Osteoblast (primary cell): ENCODE data around the gene KRIT1. TPM values are rescaled to one million over a fixed set of nuclear protein-coding genes. Genes with fewer than 3 reads are reported as not detected.
A peak's percentile ranks its signal among the peaks of the same experiment; 100 is the strongest.
"Not testable (repeated sequence)": the region's sequence is repeated elsewhere in the genome, so short reads cannot be mapped to it uniquely, and the experiment has no call there.

Experiments used
- DNase-seq: peaks from one replicate; pipeline ENCODE4 v3.0.0; 2011; ENCODE audit warnings: low spot score, mixed read lengths; ENCODE audit not compliant: insufficient read length; ENCODE audit errors: missing footprints
- H2AFZ ChIP-seq: 2 replicates; pipeline ENCODE4 v1.6.0; 2011; ENCODE audit warnings: mild to moderate bottlenecking, low read length
- H3K27ac ChIP-seq: 2 replicates; pipeline ENCODE4 v1.5.1; 2011; ENCODE audit warnings: mild to moderate bottlenecking, low read depth, low read length, moderate library complexity
- H3K27me3 ChIP-seq: 2 replicates; pipeline ENCODE4 v1.6.0; 2012; ENCODE audit warnings: mild to moderate bottlenecking, control low read depth, inconsistent platforms, low read length, moderate library complexity; ENCODE audit not compliant: insufficient read depth
- H3K36me3 ChIP-seq: 2 replicates; pipeline ENCODE4 v1.5.1; 2011; ENCODE audit warnings: mild to moderate bottlenecking, low read length, control low read depth, moderate library complexity; ENCODE audit not compliant: insufficient read depth
- H3K4me1 ChIP-seq: 2 replicates; pipeline ENCODE4 v1.5.1; 2011; ENCODE audit warnings: mild to moderate bottlenecking, low read length, control low read depth, moderate library complexity; ENCODE audit not compliant: insufficient read depth
- H3K4me2 ChIP-seq: 2 replicates; pipeline ENCODE4 v1.6.0; 2011; ENCODE audit warnings: mild to moderate bottlenecking, low read length; ENCODE audit not compliant: insufficient read depth
- H3K4me3 ChIP-seq: fragments of 200-600 bp; sonication (generic); 3 replicates; pipeline ENCODE4 v1.5.1; 2012; ENCODE audit warnings: mild to moderate bottlenecking, low read length, inconsistent platforms; ENCODE audit not compliant: insufficient read depth
- H3K79me2 ChIP-seq: 2 replicates; pipeline ENCODE4 v1.6.0; 2012; ENCODE audit warnings: mild to moderate bottlenecking, low read length, control low read depth, inconsistent platforms; ENCODE audit not compliant: insufficient read depth
- H3K9me3 ChIP-seq: 2 replicates; pipeline ENCODE4 v1.5.1; 2011; ENCODE audit warnings: low read depth, low read length, control low read depth
- H4K20me1 ChIP-seq: 2 replicates; pipeline ENCODE4 v1.6.0; 2012; ENCODE audit warnings: mild to moderate bottlenecking, low read length, control low read depth; ENCODE audit not compliant: insufficient read depth
- total RNA-seq: library from RNA; depleted of rRNA; stranded (reverse); fragments of >200 nt; gene quantifications from 2 replicates; pipeline ENCODE4 v1.2.3, GENCODE V29; 2012
- TF ChIP-seq, protein P1 (sequence below): IDR thresholded peaks from 2 replicates; pipeline ENCODE4 v1.5.1; 2011; ENCODE audit warnings: mild to moderate bottlenecking, low read depth, low read length, moderate library complexity; ENCODE audit errors: extremely low read depth

The KRIT1 gene
- total RNA-seq, 1 donor = 47.8 TPM

GRCh38 chr7:92259062-92259461 is 13.3 kb upstream of the KRIT1 start:
- Histone ChIP-seq H3K4me1 (peaks cover 26% of the 10 kb centered on the region), H4K20me1 (peaks cover 22% of the 10 kb centered on the region), H3K79me2 (peaks cover 83% of the 10 kb centered on the region), H3K4me2 (no peak overlapping the region), H3K27ac (no peak overlapping the region), H3K27me3 (no peaks in the 10 kb centered on the region), H2AFZ (no peak overlapping the region), H3K4me3 (no peak overlapping the region), H3K9me3 (no peaks in the 10 kb centered on the region), H3K36me3 (peaks cover 5% of the 10 kb centered on the region)
- no peak for DNase-seq
- TF ChIP-seq, protein P1, sequence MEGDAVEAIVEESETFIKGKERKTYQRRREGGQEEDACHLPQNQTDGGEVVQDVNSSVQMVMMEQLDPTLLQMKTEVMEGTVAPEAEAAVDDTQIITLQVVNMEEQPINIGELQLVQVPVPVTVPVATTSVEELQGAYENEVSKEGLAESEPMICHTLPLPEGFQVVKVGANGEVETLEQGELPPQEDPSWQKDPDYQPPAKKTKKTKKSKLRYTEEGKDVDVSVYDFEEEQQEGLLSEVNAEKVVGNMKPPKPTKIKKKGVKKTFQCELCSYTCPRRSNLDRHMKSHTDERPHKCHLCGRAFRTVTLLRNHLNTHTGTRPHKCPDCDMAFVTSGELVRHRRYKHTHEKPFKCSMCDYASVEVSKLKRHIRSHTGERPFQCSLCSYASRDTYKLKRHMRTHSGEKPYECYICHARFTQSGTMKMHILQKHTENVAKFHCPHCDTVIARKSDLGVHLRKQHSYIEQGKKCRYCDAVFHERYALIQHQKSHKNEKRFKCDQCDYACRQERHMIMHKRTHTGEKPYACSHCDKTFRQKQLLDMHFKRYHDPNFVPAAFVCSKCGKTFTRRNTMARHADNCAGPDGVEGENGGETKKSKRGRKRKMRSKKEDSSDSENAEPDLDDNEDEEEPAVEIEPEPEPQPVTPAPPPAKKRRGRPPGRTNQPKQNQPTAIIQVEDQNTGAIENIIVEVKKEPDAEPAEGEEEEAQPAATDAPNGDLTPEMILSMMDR = no peak

DNA sequence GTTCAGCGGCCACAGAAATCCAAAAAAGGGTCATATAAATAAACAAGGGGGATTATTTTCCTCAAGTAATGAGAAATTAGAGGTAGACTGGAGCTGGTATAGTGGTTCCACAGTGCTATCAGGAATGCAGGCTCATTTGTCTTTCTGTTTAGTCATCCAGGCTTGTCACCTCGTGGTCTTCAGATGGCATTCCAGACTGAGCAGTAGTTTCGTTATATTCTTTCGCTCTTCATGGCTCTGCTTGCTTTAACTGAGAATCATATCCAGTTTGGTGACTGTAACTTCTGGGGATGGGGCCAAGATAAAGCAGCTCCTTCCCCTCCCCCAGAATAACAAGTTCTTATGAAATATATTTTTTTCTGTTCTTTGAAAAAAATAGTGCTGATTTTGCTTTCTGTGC is 9.6 kb upstream of the KRIT1 start:
- Histone ChIP-seq H3K4me1 (peaks cover 24% of the 10 kb centered on the region), H4K20me1 (peaks cover 9% of the 10 kb centered on the region), H2AFZ (no peak overlapping the region), H3K79me2 (peaks cover 87% of the 10 kb centered on the region), H3K36me3 (peaks cover 3% of the 10 kb centered on the region), H3K9me3 (no peaks in the 10 kb centered on the region), H3K27ac (peak overlapping the region; percentile 92), H3K4me3 (peak overlapping the region; percentile 40), H3K27me3 (no peaks in the 10 kb centered on the region), H3K4me2 (peak overlapping the region; percentile 72)
- DNase-seq = peak; percentile 75
- TF ChIP-seq, protein P1 = no peak

- Histone ChIP-seq H3K27ac (peak overlapping the region; percentile 92), H3K4me1 (peaks cover 20% of the 10 kb centered on the region), H3K4me2 (peak overlapping the region; percentile 72), H3K79me2 (peaks cover 85% of the 10 kb centered on the region), H3K4me3 (peak overlapping the region; percentile 40)
- H3K36me3 ChIP-seq, H4K20me1 ChIP-seq, H3K9me3 ChIP-seq, H3K27me3 ChIP-seq, DNase-seq, H2AFZ ChIP-seq: not testable (repeated sequence)
Measured at GRCh38 chr7:92254800-92255199, 9.1 kb upstream of the KRIT1 start.

GRCh38 chr7:92253251-92253650 is 7.5 kb upstream of the KRIT1 start:
- no peak overlapping the region for H3K4me2 ChIP-seq
- no peak overlapping the region for H2AFZ ChIP-seq
- no peaks in the 10 kb centered on the region for H3K9me3 ChIP-seq
- peaks cover 85% of the 10 kb centered on the region for H3K79me2 ChIP-seq
- H3K36me3 ChIP-seq = no peaks in the 10 kb centered on the region
- no peak overlapping the region for H3K27ac ChIP-seq
- TF ChIP-seq, protein P1 = no peak
- H3K4me1 ChIP-seq = peaks cover 20% of the 10 kb centered on the region
- H3K27me3 ChIP-seq = no peaks in the 10 kb centered on the region
- H4K20me1 ChIP-seq = peaks cover 4% of the 10 kb centered on the region
- DNase-seq = no peak
- H3K4me3 ChIP-seq = no peak overlapping the region
